ENCODE measurements around the gene THOC3. TPM values are rescaled to one million over a fixed set of nuclear protein-coding genes. Genes with fewer than 3 reads are reported as not detected.
"Not testable (repeated sequence)": the region's sequence is repeated elsewhere in the genome, so short reads cannot be mapped to it uniquely, and the experiment has no call there.

THOC3 gene, protein sequence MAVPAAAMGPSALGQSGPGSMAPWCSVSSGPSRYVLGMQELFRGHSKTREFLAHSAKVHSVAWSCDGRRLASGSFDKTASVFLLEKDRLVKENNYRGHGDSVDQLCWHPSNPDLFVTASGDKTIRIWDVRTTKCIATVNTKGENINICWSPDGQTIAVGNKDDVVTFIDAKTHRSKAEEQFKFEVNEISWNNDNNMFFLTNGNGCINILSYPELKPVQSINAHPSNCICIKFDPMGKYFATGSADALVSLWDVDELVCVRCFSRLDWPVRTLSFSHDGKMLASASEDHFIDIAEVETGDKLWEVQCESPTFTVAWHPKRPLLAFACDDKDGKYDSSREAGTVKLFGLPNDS
- 10 to 100 TPM; 18.9 to 26.0 TPM for total RNA-seq

DNA sequence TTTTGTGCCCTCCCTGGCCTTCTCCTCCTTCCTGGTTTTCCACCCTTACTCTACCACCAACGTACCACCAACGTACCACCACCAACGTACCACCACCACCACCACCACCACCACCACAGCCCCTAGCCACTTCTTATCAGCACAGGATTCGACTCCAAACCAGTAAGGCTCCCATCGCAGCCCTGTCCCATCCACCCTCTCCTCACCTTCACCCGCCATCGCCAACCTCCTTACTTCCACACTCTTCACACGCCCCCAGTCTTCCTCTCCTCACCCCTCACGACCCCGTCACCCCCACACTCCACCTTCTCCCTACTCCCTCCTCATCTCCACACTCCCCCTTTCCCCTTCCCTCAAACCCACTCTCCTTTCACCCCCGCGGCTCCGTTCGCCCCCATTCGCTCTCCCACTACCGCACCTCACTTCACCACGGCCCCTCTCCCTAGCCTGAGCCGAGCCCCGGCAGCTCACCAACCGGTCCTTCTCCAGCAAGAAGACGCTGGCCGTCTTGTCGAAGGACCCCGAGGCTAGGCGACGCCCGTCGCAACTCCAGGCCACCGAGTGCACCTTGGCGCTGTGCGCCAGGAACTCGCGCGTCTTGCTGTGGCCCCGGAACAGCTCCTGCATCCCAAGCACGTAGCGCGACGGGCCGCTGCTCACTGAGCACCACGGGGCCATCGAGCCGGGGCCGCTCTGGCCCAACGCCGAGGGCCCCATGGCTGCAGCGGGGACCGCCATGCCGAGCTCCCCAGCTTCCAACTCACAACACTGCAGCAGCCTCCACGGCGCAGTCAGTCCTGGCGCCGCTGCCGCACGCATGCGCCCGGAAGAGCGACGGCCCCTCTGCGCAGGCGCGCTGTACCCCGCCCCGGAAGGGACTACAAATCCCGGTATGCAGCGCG lies at the start of gene THOC3:
TSS of gene THOC3 (minus strand) at position 845 of the 902 bp plus-strand sequence. CDS start at position 738, 107 bp downstream.
- TF ChIP-seq, protein P1, sequence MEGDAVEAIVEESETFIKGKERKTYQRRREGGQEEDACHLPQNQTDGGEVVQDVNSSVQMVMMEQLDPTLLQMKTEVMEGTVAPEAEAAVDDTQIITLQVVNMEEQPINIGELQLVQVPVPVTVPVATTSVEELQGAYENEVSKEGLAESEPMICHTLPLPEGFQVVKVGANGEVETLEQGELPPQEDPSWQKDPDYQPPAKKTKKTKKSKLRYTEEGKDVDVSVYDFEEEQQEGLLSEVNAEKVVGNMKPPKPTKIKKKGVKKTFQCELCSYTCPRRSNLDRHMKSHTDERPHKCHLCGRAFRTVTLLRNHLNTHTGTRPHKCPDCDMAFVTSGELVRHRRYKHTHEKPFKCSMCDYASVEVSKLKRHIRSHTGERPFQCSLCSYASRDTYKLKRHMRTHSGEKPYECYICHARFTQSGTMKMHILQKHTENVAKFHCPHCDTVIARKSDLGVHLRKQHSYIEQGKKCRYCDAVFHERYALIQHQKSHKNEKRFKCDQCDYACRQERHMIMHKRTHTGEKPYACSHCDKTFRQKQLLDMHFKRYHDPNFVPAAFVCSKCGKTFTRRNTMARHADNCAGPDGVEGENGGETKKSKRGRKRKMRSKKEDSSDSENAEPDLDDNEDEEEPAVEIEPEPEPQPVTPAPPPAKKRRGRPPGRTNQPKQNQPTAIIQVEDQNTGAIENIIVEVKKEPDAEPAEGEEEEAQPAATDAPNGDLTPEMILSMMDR (IDR thresholded peaks at IDR 0.05): peak in 1 of 7 experiments; percentile 14
- H3K27me3 ChIP-seq; H3K9me3 ChIP-seq; intact Hi-C loops (cut with DNase I); H3K4me1 ChIP-seq; H3K36me3 ChIP-seq (replicated peaks in 1 of 2; ENCODE audit: insufficient read depth in 1 of 2, low read depth in 2 of 2): not testable (repeated sequence)
- DNase-seq: peak; percentile 76 to 79 (median 78)
- ATAC-seq: peak; percentile 100
- Histone ChIP-seq H3K4me3 (peak within 1 kb of the TSS; percentile 77 to 93), H3K27ac (peak within 1 kb of the TSS in 1 of 4 donors; percentile 16)
- WGBS, 2 donors: 0 to 1% methylated on average over 14 to 40 of the region's 67 CpGs

DNA sequence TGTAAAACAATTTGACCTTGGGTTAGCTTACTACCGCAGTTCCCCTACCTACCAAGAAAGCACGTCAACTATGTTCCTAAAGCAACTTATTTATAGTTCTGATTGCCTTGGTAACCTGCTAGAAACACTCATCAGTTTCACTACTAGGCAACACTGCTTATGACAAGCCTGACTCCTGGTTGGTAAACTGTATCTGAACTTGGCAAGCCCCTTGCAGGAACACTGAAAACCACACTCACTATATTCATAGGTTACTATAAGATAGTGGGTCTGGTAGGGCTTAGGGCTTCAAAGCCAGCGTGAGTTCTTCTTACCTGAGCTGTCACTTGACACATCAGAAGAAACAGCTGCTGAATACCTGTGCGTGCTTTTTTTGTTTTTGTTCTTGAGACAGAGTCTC lies 49.2 kb upstream of the THOC3 start:
- H3K36me3 ChIP-seq (replicated peaks in 1 of 2; ENCODE audit: insufficient read depth in 1 of 2, low read depth in 2 of 2); H3K4me1 ChIP-seq; H3K4me3 ChIP-seq; H3K27ac ChIP-seq; ATAC-seq; H3K9me3 ChIP-seq; H3K27me3 ChIP-seq; DNase-seq; intact Hi-C loops (cut with DNase I): not testable (repeated sequence)
- no CpG with 5 or more reads among the region's 4 CpGs for WGBS, 2 donors

DNA sequence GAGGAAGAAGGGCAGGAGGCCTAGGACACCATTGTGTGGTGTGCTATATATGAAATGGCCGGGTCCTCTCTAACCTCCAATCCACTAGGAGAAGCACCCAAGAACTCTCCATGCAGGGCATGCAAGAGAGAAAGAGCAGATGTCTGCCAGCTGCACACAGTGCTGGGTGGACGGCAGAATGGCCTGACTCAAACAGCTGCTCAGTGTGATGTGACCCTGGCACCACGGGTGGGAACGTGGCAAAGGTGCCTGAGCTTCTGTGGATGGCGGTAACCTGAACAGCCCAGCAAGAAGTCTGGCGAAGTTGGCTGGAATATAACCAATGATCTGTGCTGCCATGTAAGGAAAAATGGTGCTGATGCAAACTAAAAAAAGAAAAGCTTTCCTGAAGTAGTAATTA lies 46.2 kb upstream of the THOC3 start:
- H3K9me3 ChIP-seq; H3K4me3 ChIP-seq; H3K4me1 ChIP-seq; DNase-seq; H3K36me3 ChIP-seq (replicated peaks in 1 of 2; ENCODE audit: insufficient read depth in 1 of 2, low read depth in 2 of 2); intact Hi-C loops (cut with DNase I); H3K27ac ChIP-seq; H3K27me3 ChIP-seq; ATAC-seq: not testable (repeated sequence)
- WGBS, 2 donors: 64 to 100% methylated on average over 1 to 4 of the region's 6 CpGs

DNA sequence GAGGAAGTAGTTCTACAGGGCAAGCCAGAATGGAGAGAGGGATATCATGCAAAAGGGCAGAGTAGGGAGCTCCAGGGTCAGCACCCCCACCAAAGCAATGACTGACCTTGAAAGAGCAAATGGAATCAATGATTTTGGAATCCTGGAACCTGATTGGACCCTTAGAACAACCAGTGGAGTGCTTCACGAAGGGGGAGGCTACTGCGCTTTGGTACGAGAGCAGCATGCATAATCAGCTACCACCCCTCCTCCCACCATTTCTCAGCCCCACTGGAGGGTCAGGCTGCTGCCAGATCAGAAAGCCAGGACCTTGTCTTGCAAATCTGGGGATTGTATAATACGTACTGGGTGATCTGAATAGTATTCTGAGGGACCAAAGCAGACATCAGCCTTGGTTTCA lies 43.0 kb upstream of the THOC3 start:
- H3K4me1 ChIP-seq; ATAC-seq; intact Hi-C loops (cut with DNase I); H3K9me3 ChIP-seq; DNase-seq; H3K27ac ChIP-seq; H3K36me3 ChIP-seq (replicated peaks in 1 of 2; ENCODE audit: insufficient read depth in 1 of 2, low read depth in 2 of 2); H3K4me3 ChIP-seq; H3K27me3 ChIP-seq: not testable (repeated sequence)
- 59% methylated on average over 4 of the region's 4 CpGs; no CpG with 5 or more reads in 1 of the 2 donors for WGBS, 2 donors

DNA sequence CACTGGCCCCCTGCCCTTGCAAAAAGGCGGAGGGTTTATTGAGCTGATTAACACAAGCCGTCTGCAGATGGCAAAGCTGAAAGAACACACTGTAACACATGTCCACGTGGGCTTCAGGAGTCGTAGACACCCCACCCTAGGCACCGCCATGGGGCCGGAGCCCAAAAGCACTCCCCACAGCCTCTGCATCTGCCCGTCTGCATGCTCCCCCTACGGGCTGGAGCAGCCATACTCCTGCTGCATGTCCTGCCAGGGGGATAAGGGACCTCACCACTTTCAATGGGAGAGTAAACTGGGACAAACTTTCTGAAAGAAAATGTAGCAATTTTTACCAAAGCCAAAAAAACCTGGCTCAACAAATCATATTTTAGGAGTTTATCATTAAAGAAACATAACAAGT lies 42.1 kb upstream of the THOC3 start:
- ATAC-seq; H3K27me3 ChIP-seq; H3K27ac ChIP-seq; H3K9me3 ChIP-seq; intact Hi-C loops (cut with DNase I); H3K4me3 ChIP-seq; H3K36me3 ChIP-seq (replicated peaks in 1 of 2; ENCODE audit: insufficient read depth in 1 of 2, low read depth in 2 of 2); H3K4me1 ChIP-seq; DNase-seq: not testable (repeated sequence)
- 52 to 61% methylated on average over 3 to 6 of the region's 8 CpGs for WGBS, 2 donors

DNA sequence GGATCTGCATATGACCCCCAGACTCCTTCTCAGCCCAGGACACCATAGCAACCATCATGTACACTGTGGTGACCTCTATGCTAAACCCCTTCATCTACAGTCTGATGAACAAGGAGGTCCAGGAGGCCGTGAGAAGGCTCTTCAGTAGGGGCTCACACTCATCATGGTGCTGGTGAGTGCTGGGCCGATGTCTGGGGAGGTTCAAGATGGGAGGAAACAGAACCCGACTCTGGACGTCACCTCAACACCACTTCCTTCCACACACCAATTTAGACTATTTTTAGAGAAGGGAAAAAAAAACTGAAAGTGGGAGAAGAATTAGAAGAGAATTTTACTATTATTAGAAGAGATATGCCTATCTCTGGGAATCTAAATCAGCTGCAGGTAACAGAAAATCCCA lies 39.1 kb upstream of the THOC3 start:
- H3K4me1 ChIP-seq; H3K9me3 ChIP-seq; H3K27me3 ChIP-seq; H3K27ac ChIP-seq; ATAC-seq; DNase-seq; H3K36me3 ChIP-seq (replicated peaks in 1 of 2; ENCODE audit: insufficient read depth in 1 of 2, low read depth in 2 of 2); H3K4me3 ChIP-seq; intact Hi-C loops (cut with DNase I): not testable (repeated sequence)
- 42 to 56% methylated on average over 2 to 3 of the region's 4 CpGs for WGBS, 2 donors

DNA sequence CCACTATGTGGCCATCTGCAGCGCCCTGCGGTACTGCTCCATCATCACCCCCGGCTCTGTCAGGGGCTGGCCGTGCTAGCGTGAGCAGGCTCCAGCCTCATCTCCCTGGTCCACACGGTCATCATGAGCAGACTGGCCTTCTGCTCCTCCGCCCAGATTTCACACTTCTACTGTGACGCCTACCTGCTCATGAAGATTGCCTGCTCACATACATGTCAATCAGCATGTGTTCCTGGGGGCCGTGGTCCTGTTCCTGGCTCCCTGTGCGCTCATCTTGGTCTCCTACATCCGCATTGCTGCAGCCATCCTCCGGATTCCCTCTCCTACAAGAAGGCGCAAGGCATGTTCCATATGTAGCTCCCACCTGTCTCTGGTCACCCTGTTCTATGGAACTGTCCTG lies 38.7 kb upstream of the THOC3 start:
- H3K4me3 ChIP-seq; H3K4me1 ChIP-seq; H3K36me3 ChIP-seq (replicated peaks in 1 of 2; ENCODE audit: insufficient read depth in 1 of 2, low read depth in 2 of 2); H3K27ac ChIP-seq; H3K27me3 ChIP-seq; ATAC-seq; H3K9me3 ChIP-seq; intact Hi-C loops (cut with DNase I); DNase-seq: not testable (repeated sequence)
- WGBS, 2 donors: 75 to 85% methylated on average over 5 to 8 of the region's 13 CpGs

DNA sequence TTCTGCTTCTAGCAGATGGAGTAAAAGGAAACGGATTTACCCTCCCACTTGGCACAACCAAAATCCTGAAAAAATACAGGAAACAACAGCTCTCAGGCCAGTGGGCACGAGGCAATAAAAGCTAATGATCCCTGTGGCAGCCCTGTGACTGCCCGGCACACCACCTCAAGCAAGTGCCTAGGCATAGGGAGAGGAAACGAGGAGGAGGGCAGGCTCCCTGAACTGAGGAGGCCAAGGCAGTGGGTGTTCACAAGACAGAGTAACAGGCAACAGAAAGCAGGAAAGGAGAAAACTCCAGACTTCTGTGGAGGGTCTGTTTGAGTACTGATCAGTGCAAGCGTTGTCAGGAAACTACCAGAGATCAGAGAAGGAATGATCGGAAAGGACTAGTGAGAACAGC lies 29.9 kb upstream of the THOC3 start:
- H3K4me1 ChIP-seq; H3K9me3 ChIP-seq; DNase-seq; ATAC-seq; intact Hi-C loops (cut with DNase I); H3K27me3 ChIP-seq; H3K36me3 ChIP-seq (replicated peaks in 1 of 2; ENCODE audit: insufficient read depth in 1 of 2, low read depth in 2 of 2); H3K27ac ChIP-seq; H3K4me3 ChIP-seq: not testable (repeated sequence)
- 44 to 48% methylated on average over 1 to 3 of the region's 6 CpGs for WGBS, 2 donors

DNA sequence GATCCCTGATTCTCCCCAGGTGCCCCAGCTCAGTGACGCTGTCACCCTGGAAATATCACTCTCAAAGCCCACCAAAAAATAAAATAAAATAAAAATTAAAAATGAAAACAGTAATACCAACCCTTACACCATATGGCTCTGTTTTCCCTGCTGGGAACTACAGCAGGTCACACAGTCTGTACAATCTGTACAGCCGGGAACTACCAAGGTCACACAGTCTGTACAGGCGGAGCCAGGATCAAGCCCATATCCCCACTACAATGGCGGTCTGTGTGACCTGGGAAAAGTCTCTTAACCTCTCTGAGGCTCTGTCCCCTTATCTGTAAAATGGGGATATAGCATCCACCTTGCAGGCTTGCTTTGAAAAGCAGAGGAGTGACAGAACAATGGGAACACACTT lies 29.4 kb upstream of the THOC3 start:
- H3K27me3 ChIP-seq; H3K4me3 ChIP-seq; H3K27ac ChIP-seq; H3K36me3 ChIP-seq (replicated peaks in 1 of 2; ENCODE audit: insufficient read depth in 1 of 2, low read depth in 2 of 2); H3K9me3 ChIP-seq; intact Hi-C loops (cut with DNase I); DNase-seq; H3K4me1 ChIP-seq: not testable (repeated sequence)
- peak; percentile 66 for ATAC-seq
- WGBS, 2 donors: 80 to 90% methylated on average over 1 of the region's 4 CpGs

DNA sequence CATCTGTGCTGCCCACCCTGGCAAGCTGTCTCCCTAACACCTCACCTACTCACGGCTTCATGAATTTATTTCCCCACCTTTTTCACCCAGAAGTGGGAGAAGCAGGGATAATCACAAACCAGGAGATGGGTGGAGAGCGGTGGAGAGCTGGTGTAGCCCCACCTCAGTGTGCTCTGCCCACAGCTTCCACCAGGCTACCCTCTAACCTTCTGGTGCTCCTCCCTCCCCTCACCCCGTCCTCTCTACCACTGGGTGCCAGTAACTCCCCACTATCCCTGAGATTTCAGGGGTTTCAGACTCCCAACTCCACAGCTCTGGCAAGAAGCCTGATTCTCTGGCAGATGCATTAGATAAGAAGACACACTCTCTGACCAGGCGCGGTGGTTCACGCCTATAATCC lies 28.7 kb upstream of the THOC3 start:
- H3K4me1 ChIP-seq; DNase-seq; H3K27me3 ChIP-seq; H3K4me3 ChIP-seq; H3K9me3 ChIP-seq; intact Hi-C loops (cut with DNase I); ATAC-seq; H3K27ac ChIP-seq; H3K36me3 ChIP-seq (replicated peaks in 1 of 2; ENCODE audit: insufficient read depth in 1 of 2, low read depth in 2 of 2): not testable (repeated sequence)
- no CpG with 5 or more reads among the region's 6 CpGs for WGBS, 2 donors
